Stomach (tissue), 4 donors: ENCODE data around the gene SLC38A6.

ENCODE experiments used
- CTCF ChIP-seq, 7 experiments: fragments of 450-650 bp in 4 of 7; fragments of 200-600 bp in 3 of 7; sonication (generic) in 3 of 7; IDR thresholded peaks; one replicate each; pipeline ENCODE4 v1.5.1; 2016 to 2019; ENCODE audit warnings: antibody characterized with exemption in 7 of 7, control low read depth in 2 of 7, mild to moderate bottlenecking in 1 of 7
- POLR2A ChIP-seq, 4 donors: fragments of 450-650 bp; IDR thresholded peaks; one replicate each; pipeline ENCODE4 v1.6.1; 2016; ENCODE audit warnings: antibody characterized with exemption in 4 of 4, control low read depth in 2 of 4, mild to moderate bottlenecking in 1 of 4, moderate library complexity in 1 of 4
- POLR2AphosphoS5 ChIP-seq, 3 donors: sonication (generic); formaldehyde crosslinking; IDR thresholded peaks; one replicate each; pipeline ENCODE4 v1.6.1; 2016; ENCODE audit warnings: antibody characterized with exemption in 3 of 3

- no peak for TF ChIP-seq POLR2AphosphoS5 (IDR thresholded peaks at IDR 0.05)
- TF ChIP-seq CTCF (IDR thresholded peaks at IDR 0.05), result no peak
- TF ChIP-seq POLR2A (IDR thresholded peaks at IDR 0.05), result no peak
Measured at GRCh38 chr14:60968671-60969070, 12.4 kb upstream of the SLC38A6 start.
